Panc1 (cell line): ENCODE measurements around the gene IGFN1.

Source experiments
- POLR2AphosphoS5 ChIP-seq: IDR thresholded peaks from 2 replicates; pipeline ENCODE4 v1.6.1; 2012; ENCODE audit warnings: mild to moderate bottlenecking, low read depth, low read length, moderate library complexity
- SIN3A ChIP-seq: IDR thresholded peaks from 2 replicates; pipeline ENCODE4 v1.6.1; 2012; ENCODE audit warnings: low read depth, mild to moderate bottlenecking, low read length, moderate library complexity, borderline replicate concordance; ENCODE audit not compliant: insufficient read depth
- TCF7L2 ChIP-seq: IDR thresholded peaks from 2 replicates; pipeline ENCODE4 v1.6.1; 2011; ENCODE audit warnings: mild to moderate bottlenecking, low read depth, low read length, inconsistent platforms
- TF ChIP-seq, protein P1 (sequence below): fragments of 450-650 bp; IDR thresholded peaks from 2 replicates; pipeline ENCODE4 v1.5.1; 2017; ENCODE audit warnings: mild to moderate bottlenecking
- TF ChIP-seq, protein P2 (sequence below), 2 experiments: IDR thresholded peaks; 2 replicates each; pipeline ENCODE4 v1.6.1; 2011 to 2012; ENCODE audit warnings: low read depth in 2 of 2, control low read depth in 1 of 2, low read length in 1 of 2, mild to moderate bottlenecking in 1 of 2, moderate library complexity in 1 of 2; ENCODE audit not compliant: insufficient read depth in 1 of 2

DNA sequence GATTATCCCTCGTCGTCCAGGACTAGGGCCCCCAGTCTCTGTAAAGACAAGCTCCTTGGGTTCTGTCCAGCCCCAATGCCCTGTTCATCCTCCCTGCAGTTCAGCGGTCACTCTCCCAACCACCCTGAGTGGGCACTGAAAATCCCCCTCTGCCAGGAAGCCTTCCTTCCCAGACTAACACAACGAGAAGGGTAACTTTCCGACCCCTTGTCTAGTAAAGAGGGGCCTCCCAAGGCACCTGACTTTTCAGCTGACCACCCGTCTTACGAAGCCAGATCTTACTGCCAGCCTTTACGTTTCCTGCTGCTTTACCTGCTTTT, 49.7 kb upstream of the IGFN1 start:
- TF ChIP-seq POLR2AphosphoS5 = no peak
- TF ChIP-seq TCF7L2 = no peak
- TF ChIP-seq, protein P1, sequence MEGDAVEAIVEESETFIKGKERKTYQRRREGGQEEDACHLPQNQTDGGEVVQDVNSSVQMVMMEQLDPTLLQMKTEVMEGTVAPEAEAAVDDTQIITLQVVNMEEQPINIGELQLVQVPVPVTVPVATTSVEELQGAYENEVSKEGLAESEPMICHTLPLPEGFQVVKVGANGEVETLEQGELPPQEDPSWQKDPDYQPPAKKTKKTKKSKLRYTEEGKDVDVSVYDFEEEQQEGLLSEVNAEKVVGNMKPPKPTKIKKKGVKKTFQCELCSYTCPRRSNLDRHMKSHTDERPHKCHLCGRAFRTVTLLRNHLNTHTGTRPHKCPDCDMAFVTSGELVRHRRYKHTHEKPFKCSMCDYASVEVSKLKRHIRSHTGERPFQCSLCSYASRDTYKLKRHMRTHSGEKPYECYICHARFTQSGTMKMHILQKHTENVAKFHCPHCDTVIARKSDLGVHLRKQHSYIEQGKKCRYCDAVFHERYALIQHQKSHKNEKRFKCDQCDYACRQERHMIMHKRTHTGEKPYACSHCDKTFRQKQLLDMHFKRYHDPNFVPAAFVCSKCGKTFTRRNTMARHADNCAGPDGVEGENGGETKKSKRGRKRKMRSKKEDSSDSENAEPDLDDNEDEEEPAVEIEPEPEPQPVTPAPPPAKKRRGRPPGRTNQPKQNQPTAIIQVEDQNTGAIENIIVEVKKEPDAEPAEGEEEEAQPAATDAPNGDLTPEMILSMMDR = no peak
- no peak for TF ChIP-seq SIN3A
- TF ChIP-seq, protein P2, sequence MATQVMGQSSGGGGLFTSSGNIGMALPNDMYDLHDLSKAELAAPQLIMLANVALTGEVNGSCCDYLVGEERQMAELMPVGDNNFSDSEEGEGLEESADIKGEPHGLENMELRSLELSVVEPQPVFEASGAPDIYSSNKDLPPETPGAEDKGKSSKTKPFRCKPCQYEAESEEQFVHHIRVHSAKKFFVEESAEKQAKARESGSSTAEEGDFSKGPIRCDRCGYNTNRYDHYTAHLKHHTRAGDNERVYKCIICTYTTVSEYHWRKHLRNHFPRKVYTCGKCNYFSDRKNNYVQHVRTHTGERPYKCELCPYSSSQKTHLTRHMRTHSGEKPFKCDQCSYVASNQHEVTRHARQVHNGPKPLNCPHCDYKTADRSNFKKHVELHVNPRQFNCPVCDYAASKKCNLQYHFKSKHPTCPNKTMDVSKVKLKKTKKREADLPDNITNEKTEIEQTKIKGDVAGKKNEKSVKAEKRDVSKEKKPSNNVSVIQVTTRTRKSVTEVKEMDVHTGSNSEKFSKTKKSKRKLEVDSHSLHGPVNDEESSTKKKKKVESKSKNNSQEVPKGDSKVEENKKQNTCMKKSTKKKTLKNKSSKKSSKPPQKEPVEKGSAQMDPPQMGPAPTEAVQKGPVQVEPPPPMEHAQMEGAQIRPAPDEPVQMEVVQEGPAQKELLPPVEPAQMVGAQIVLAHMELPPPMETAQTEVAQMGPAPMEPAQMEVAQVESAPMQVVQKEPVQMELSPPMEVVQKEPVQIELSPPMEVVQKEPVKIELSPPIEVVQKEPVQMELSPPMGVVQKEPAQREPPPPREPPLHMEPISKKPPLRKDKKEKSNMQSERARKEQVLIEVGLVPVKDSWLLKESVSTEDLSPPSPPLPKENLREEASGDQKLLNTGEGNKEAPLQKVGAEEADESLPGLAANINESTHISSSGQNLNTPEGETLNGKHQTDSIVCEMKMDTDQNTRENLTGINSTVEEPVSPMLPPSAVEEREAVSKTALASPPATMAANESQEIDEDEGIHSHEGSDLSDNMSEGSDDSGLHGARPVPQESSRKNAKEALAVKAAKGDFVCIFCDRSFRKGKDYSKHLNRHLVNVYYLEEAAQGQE (IDR thresholded peaks at IDR 0.05; ENCODE audit: insufficient read depth in 1 of 2, low read depth in 2 of 2, low read length in 1 of 2) = no peak
